H9 (cell line): Measurements from ENCODE around the gene STOX1. TPM values are rescaled to one million over a fixed set of nuclear protein-coding genes. Genes with fewer than 3 reads are reported as not detected.

Source experiments
- DNase-seq: peaks from one replicate; pipeline ENCODE4 v3.0.0-alpha.2; 2017
- H2AFZ ChIP-seq: one replicate; pipeline ENCODE4 v1.6.1; 2013; ENCODE audit warnings: mild to moderate bottlenecking, low read length, control low read depth, moderate library complexity
- H2AK5ac ChIP-seq: 2 replicates; pipeline ENCODE4 v1.6.1; 2013; ENCODE audit warnings: low read length, control low read depth, mixed read lengths; ENCODE audit not compliant: insufficient read length
- H2BK120ac ChIP-seq: one replicate; pipeline ENCODE4 v1.6.1; 2013; ENCODE audit warnings: low read depth, mild to moderate bottlenecking, low read length, control low read depth, inconsistent platforms; ENCODE audit not compliant: poor library complexity, severe bottlenecking
- H2BK12ac ChIP-seq: 2 replicates; pipeline ENCODE4 v1.6.1; 2013; ENCODE audit warnings: low read length, control low read depth, mixed read lengths, low read depth; ENCODE audit not compliant: insufficient read length
- H2BK15ac ChIP-seq: 2 replicates; pipeline ENCODE4 v1.6.1; 2013; ENCODE audit warnings: low read depth, low read length, control low read depth
- H2BK20ac ChIP-seq: one replicate; pipeline ENCODE4 v1.6.1; 2013; ENCODE audit warnings: low read depth, mild to moderate bottlenecking, low read length, control low read depth, inconsistent platforms; ENCODE audit not compliant: poor library complexity, severe bottlenecking
- H2BK5ac ChIP-seq: 2 replicates; pipeline ENCODE4 v1.6.1; 2013; ENCODE audit warnings: low read length, control low read depth, mixed read lengths; ENCODE audit not compliant: insufficient read length
- H3K14ac ChIP-seq: 2 replicates; pipeline ENCODE4 v1.6.1; 2013; ENCODE audit warnings: low read length, control low read depth; ENCODE audit not compliant: insufficient read depth
- H3K18ac ChIP-seq: 2 replicates; pipeline ENCODE4 v1.6.1; 2013; ENCODE audit warnings: low read depth, mild to moderate bottlenecking, mixed read lengths, low read length, control low read depth; ENCODE audit not compliant: insufficient read length
- H3K23ac ChIP-seq: 2 replicates; pipeline ENCODE4 v1.6.1; 2013; ENCODE audit warnings: low read length, control low read depth, mixed read lengths, low read depth; ENCODE audit not compliant: insufficient read length
- H3K23me2 ChIP-seq: 2 replicates; pipeline ENCODE4 v1.6.1; 2013; ENCODE audit warnings: low read depth, mild to moderate bottlenecking, mixed read lengths, low read length, control low read depth; ENCODE audit not compliant: insufficient read length, poor library complexity, severe bottlenecking
- H3K27ac ChIP-seq: 2 replicates; pipeline ENCODE4 v1.5.1; 2013; ENCODE audit warnings: low read length, control low read depth, mixed read lengths, low read depth; ENCODE audit not compliant: insufficient read length
- H3K27me3 ChIP-seq: 2 replicates; pipeline ENCODE4 v1.6.1; 2013; ENCODE audit warnings: low read length, control low read depth, inconsistent platforms; ENCODE audit not compliant: insufficient read depth
- H3K4ac ChIP-seq: 2 replicates; pipeline ENCODE4 v1.6.1; 2013; ENCODE audit warnings: low read depth, mild to moderate bottlenecking, control low read depth, inconsistent platforms, low read length, moderate library complexity
- H3K4me1 ChIP-seq: 2 replicates; pipeline ENCODE4 v1.6.1; 2013; ENCODE audit warnings: low read length, control low read depth, inconsistent platforms; ENCODE audit not compliant: insufficient read depth
- H3K4me2 ChIP-seq: 2 replicates; pipeline ENCODE4 v1.6.1; 2013; ENCODE audit warnings: low read length, control low read depth, mixed read lengths; ENCODE audit not compliant: insufficient read length, insufficient read depth
- H3K56ac ChIP-seq: 2 replicates; pipeline ENCODE4 v1.6.1; 2013; ENCODE audit warnings: low read depth, mild to moderate bottlenecking, mixed read lengths, low read length, control low read depth; ENCODE audit not compliant: insufficient read length
- H3K79me1 ChIP-seq: 2 replicates; pipeline ENCODE4 v1.6.1; 2013; ENCODE audit warnings: low read depth, mild to moderate bottlenecking, moderate library complexity, low read length, control low read depth, inconsistent platforms; ENCODE audit not compliant: insufficient read depth, poor library complexity, severe bottlenecking
- H3K79me2 ChIP-seq: 2 replicates; pipeline ENCODE4 v1.6.1; 2013; ENCODE audit warnings: low read length, control low read depth, inconsistent platforms; ENCODE audit not compliant: insufficient read depth
- H3K9ac ChIP-seq: 2 replicates; pipeline ENCODE4 v1.6.1; 2013; ENCODE audit warnings: low read length, control low read depth, mixed read lengths; ENCODE audit not compliant: insufficient read length; ENCODE audit errors: extremely low read depth
- H3K9me3 ChIP-seq: one replicate; pipeline ENCODE4 v1.6.1; 2013; ENCODE audit warnings: low read depth, low read length, inconsistent platforms; ENCODE audit not compliant: control insufficient read depth
- H3T11ph ChIP-seq: one replicate; pipeline ENCODE4 v1.6.1; 2013; ENCODE audit warnings: mild to moderate bottlenecking, low read length, control low read depth, inconsistent platforms
- H4K20me1 ChIP-seq: one replicate; pipeline ENCODE4 v1.6.1; 2013; ENCODE audit not compliant: control insufficient read depth, insufficient read length, insufficient read depth
- H4K5ac ChIP-seq: 2 replicates; pipeline ENCODE4 v1.6.1; 2013; ENCODE audit warnings: low read depth, mild to moderate bottlenecking, mixed read lengths, low read length, control low read depth; ENCODE audit not compliant: insufficient read length
- H4K8ac ChIP-seq: replicated peaks from 2 replicates; pipeline ENCODE4 v1.6.1; 2013; ENCODE audit warnings: low read length, control low read depth, mixed read lengths, low read depth; ENCODE audit not compliant: insufficient read length
- H4K91ac ChIP-seq: 2 replicates; pipeline ENCODE4 v1.6.1; 2013; ENCODE audit warnings: low read depth, mild to moderate bottlenecking, moderate library complexity, mixed read lengths, low read length, control low read depth; ENCODE audit not compliant: insufficient read length
- H3K27ac Mint-ChIP-seq, 3 experiments: 2 replicates in 2 of 3; 3 replicates in 1 of 3; pipeline ENCODE4 v1.8.0; 2020 to 2021; ENCODE audit warnings: mixed read lengths in 3 of 3, mild to moderate bottlenecking in 1 of 3, moderate library complexity in 1 of 3
- H3K27me3 Mint-ChIP-seq: 2 replicates; pipeline ENCODE4 v1.8.0; 2021; ENCODE audit warnings: low read depth, mild to moderate bottlenecking, moderate library complexity, mixed read lengths
- H3K36me3 Mint-ChIP-seq, 3 experiments: 2 replicates in 2 of 3; 3 replicates in 1 of 3; pipeline ENCODE4 v1.8.0; 2020 to 2021; ENCODE audit warnings: low read depth in 3 of 3, mixed read lengths in 3 of 3; ENCODE audit not compliant: insufficient read depth in 1 of 3
- H3K4me1 Mint-ChIP-seq, 2 experiments: 2 replicates each; pipeline ENCODE4 v1.8.0; 2020; ENCODE audit warnings: mixed read lengths in 2 of 2
- H3K4me3 Mint-ChIP-seq, 2 experiments: 2 replicates in 1 of 2; 3 replicates in 1 of 2; pipeline ENCODE4 v1.8.0; 2020 to 2021; ENCODE audit warnings: mild to moderate bottlenecking in 2 of 2, mixed read lengths in 2 of 2, moderate library complexity in 1 of 2
- H3K9me3 Mint-ChIP-seq, 2 experiments: 2 replicates in 1 of 2; 3 replicates in 1 of 2; pipeline ENCODE4 v1.8.0; 2020; ENCODE audit warnings: mild to moderate bottlenecking in 2 of 2, mixed read lengths in 2 of 2, moderate library complexity in 1 of 2
- WGBS: extraction: QIAGEN DNeasy Blood & Tissue Kit; methylation state at CpG from one replicate; pipeline ENCODE4 v1.1.7; 2013; ENCODE audit warnings: missing lambda C conversion rate, low lambda C conversion rate, mixed read lengths; ENCODE audit not compliant: insufficient read length; ENCODE audit errors: extremely low coverage; 5-methylcytosine and 5-hydroxymethylcytosine counted together
- long read RNA-seq: library from polyadenylated mRNA; unstranded; transcript quantifications from one replicate; pipeline ENCODE4 v2.0.0, GENCODE V29; 2020
- total RNA-seq: library from RNA; stranded (reverse); gene quantifications from 2 replicates; pipeline ENCODE4 v1.2.1, GENCODE V29; 2021
- TF ChIP-seq, protein P1 (sequence below): fragments of 200-600 bp; sonication (generic); conservative IDR thresholded peaks from 3 replicates; pipeline ENCODE4 v1.8.0; 2021; ENCODE audit warnings: antibody characterized with exemption, mild to moderate bottlenecking

STOX1 gene, protein sequence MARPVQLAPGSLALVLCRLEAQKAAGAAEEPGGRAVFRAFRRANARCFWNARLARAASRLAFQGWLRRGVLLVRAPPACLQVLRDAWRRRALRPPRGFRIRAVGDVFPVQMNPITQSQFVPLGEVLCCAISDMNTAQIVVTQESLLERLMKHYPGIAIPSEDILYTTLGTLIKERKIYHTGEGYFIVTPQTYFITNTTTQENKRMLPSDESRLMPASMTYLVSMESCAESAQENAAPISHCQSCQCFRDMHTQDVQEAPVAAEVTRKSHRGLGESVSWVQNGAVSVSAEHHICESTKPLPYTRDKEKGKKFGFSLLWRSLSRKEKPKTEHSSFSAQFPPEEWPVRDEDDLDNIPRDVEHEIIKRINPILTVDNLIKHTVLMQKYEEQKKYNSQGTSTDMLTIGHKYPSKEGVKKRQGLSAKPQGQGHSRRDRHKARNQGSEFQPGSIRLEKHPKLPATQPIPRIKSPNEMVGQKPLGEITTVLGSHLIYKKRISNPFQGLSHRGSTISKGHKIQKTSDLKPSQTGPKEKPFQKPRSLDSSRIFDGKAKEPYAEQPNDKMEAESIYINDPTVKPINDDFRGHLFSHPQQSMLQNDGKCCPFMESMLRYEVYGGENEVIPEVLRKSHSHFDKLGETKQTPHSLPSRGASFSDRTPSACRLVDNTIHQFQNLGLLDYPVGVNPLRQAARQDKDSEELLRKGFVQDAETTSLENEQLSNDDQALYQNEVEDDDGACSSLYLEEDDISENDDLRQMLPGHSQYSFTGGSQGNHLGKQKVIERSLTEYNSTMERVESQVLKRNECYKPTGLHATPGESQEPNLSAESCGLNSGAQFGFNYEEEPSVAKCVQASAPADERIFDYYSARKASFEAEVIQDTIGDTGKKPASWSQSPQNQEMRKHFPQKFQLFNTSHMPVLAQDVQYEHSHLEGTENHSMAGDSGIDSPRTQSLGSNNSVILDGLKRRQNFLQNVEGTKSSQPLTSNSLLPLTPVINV
- total RNA-seq = 5.8 and 5.9 TPM in 2 replicates
- long read RNA-seq, partial matches to known transcripts = 0 of 1 reads
- long read RNA-seq, other reads (novel, unspliced or antisense) = 0 of 1 reads

DNA sequence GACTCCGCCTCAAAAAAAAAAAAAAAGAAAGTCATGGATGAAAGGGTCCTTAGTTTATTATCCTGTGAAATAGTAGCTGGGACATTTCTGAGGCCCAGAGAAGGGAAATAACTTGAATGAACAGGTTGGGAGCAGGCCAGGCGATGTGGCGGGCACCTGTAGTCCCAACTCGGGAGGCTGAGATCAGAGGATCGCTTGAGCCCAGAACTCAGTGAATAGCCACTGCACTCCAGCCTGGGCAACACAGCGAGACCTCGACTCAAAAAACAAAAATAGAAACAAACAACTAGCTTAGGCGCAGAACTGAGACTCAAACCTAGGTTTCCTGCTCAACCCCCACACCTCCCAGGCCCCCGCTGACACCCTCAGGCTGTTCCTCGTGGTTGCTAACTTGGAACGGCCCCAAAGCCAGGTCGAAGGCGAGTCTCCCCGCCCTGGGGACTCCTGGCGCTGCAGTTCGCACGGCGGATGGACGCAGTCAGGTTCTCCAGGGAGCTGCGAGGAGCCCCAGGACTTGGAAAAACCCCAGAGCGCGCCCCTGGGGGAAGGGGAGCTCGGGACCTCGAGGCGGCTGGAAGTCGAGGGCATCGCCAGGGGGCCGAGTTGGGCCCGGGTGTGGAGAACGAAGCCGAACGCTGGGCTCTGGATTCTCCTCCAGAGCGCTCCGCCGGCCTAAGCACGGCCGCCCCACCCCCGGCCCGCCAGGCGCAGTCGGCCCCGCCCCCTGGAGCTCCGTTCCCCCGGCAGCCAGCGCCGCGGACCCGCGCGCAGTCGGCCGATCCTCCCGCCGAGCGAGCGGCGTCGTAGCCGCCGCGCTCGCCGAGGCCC, at the start of gene STOX1:
Gene STOX1, plus strand, starts transcription at position 768 of the 828 bp plus-strand sequence. CDS start 93 bp downstream, outside the sequence.
- Histone ChIP-seq H3K56ac (no peak within 1 kb of the TSS), H2BK5ac (no peak within 1 kb of the TSS), H4K91ac (no peak within 1 kb of the TSS), H2AK5ac (no peak within 1 kb of the TSS), H3K27ac (no peak within 1 kb of the TSS), H4K5ac (no peak within 1 kb of the TSS), H2BK120ac (no peak within 1 kb of the TSS), H4K20me1 (no peaks in the 10 kb centered on the region), H4K8ac (no peak within 1 kb of the TSS), H3K14ac (peak within 1 kb of the TSS; percentile 58; the same call in 1 of the 2 replicates), H2AFZ (no peak within 1 kb of the TSS), H3K4me2 (peak within 1 kb of the TSS; percentile 83), H3K79me1 (no peaks in the 10 kb centered on the region), H2BK20ac (no peak within 1 kb of the TSS), H3K9me3 (no peaks in the 10 kb centered on the region), H3K4me1 (no peaks in the 10 kb centered on the region), H3K9ac (peak within 1 kb of the TSS; percentile 33), H3K18ac (peak within 1 kb of the TSS; percentile 67), H3T11ph (no peak within 1 kb of the TSS), H3K23me2 (peaks cover 8% of the 10 kb centered on the region), H3K27me3 (peaks cover 3% of the 10 kb centered on the region; the same call in 1 of the 2 replicates), H3K79me2 (no peaks in the 10 kb centered on the region), H2BK12ac (no peak within 1 kb of the TSS), H2BK15ac (peak within 1 kb of the TSS; percentile 13; the same call in 1 of the 2 replicates), H3K4ac (no peak within 1 kb of the TSS), H3K23ac (no peak within 1 kb of the TSS)
- Mint-ChIP-seq H3K4me3 (peak within 1 kb of the TSS; percentile 71 to 88), H3K27ac (peak within 1 kb of the TSS in 1 of 3 experiments; percentile 91; a peak in 2 of 7 replicates), H3K9me3 (peaks cover 0 to 2% of the 10 kb centered on the region in 2 experiments; a peak in 1 of 5 replicates), H3K36me3 (no peaks in the 10 kb centered on the region; a peak in 2 of 7 replicates), H3K4me1 (peaks cover 5 to 13% of the 10 kb centered on the region in 2 experiments), H3K27me3 (peaks cover 41% of the 10 kb centered on the region)
- TF ChIP-seq, protein P1, sequence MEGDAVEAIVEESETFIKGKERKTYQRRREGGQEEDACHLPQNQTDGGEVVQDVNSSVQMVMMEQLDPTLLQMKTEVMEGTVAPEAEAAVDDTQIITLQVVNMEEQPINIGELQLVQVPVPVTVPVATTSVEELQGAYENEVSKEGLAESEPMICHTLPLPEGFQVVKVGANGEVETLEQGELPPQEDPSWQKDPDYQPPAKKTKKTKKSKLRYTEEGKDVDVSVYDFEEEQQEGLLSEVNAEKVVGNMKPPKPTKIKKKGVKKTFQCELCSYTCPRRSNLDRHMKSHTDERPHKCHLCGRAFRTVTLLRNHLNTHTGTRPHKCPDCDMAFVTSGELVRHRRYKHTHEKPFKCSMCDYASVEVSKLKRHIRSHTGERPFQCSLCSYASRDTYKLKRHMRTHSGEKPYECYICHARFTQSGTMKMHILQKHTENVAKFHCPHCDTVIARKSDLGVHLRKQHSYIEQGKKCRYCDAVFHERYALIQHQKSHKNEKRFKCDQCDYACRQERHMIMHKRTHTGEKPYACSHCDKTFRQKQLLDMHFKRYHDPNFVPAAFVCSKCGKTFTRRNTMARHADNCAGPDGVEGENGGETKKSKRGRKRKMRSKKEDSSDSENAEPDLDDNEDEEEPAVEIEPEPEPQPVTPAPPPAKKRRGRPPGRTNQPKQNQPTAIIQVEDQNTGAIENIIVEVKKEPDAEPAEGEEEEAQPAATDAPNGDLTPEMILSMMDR = no peak
- peak; percentile 78 for DNase-seq
- WGBS = no CpG with 5 or more reads among the region's 63 CpGs
